Measurements from ENCODE around the gene FAM3D. TPM values are rescaled to one million over a fixed set of nuclear protein-coding genes. Genes with fewer than 3 reads are reported as not detected.

FAM3D gene
- polyA plus RNA-seq, 2 of the 4 experiments (the other 2 are of a cell fraction): not detected

DNA sequence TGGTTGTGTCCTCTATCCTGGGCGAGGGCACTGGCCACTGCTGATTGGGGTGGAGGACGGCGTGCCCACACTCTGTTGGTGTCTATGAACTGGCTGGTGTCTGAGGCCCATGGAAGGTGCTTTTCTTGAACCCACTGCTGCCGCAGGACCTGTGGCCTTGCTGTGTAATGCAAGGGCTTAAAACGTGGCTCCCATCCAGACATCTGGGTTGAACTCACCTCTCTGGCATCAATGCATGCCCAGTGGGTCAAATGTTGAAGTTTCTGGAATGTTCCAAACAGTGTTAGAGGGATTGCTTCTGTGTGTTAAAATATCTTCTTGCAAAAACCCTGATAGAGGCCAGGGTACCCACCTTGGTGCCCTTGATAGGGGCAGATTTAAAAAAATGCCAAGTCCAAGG lies 42.6 kb downstream of the FAM3D start (continued):
- no peak for TF ChIP-seq CTCF (IDR thresholded peaks at IDR 0.05)
- TF ChIP-seq, protein P1, sequence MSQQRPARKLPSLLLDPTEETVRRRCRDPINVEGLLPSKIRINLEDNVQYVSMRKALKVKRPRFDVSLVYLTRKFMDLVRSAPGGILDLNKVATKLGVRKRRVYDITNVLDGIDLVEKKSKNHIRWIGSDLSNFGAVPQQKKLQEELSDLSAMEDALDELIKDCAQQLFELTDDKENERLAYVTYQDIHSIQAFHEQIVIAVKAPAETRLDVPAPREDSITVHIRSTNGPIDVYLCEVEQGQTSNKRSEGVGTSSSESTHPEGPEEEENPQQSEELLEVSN (IDR thresholded peaks at IDR 0.05; ENCODE audit: borderline replicate concordance, low read depth): no peak

GRCh38 chr3:58623478-58623877 lies 43.1 kb downstream of the FAM3D start:
- ATAC-seq (no peak), FAIRE-seq (no peak), DNase-seq (ENCODE audit: low read depth in 1 of 2, low spot score in 1 of 2) (no peak)
- H3K4me3 ChIP-seq: no peak overlapping the region
- ChIA-PET CTCF (interaction anchor here (1.3 to 4.3 kb wide), 2 partner anchors 7 to 54 kb away, joined by 5 to 20 read pairs; no protein-coding TSS in a partner anchor), POLR2A (no interaction called here)
- no peaks in the 10 kb centered on the region for H3K9me3 ChIP-seq
- TF ChIP-seq SREBF2 (IDR thresholded peaks at IDR 0.05): no peak
- no peak for TF ChIP-seq NPAS2 (CRISPR knock-in tag; IDR thresholded peaks at IDR 0.05; ENCODE audit: borderline replicate concordance)
- no peak for TF ChIP-seq POLR2A (IDR thresholded peaks at IDR 0.05; ENCODE audit: low read length)
- 71% methylated on average over 5 of the region's 8 CpGs for WGBS (ENCODE audit: missing lambda C conversion rate)
- no peak overlapping the region for H3K4me2 ChIP-seq
- H3K4me1 ChIP-seq: no peaks in the 10 kb centered on the region
- no peak overlapping the region for H3K27ac ChIP-seq

DNA sequence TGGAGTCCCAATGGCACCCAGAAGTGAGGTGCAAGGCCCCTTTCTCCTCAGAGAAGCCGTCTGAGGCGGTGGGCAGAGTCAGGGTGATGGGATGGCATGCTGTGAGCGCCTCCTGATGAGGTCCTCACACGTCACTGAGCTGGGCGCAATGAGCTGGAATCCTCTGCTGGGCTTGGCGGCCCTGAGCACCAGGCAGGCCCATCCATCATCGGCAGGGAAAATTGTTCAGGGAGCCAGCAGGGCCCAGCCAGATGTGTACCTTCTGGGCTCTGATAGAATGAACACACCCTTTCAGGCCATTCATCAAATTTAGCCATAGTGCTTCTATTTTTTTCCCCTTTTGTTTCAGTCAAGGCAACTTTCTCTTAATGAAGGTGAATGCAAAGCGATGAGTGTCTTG lies 43.7 kb downstream of the FAM3D start:
- H3K9me3 ChIP-seq: no peaks in the 10 kb centered on the region
- 79% methylated on average over 3 of the region's 8 CpGs for WGBS (ENCODE audit: missing lambda C conversion rate)
- H3K4me2 ChIP-seq: no peak overlapping the region
- CTCF ChIA-PET: interaction anchor here (1.3 to 4.3 kb wide), 2 partner anchors 8 to 53 kb away, joined by 5 to 20 read pairs; no protein-coding TSS in a partner anchor
- TF ChIP-seq MAFK (IDR thresholded peaks at IDR 0.05; ENCODE audit: partially characterized antibody): no peak
- TF ChIP-seq, protein P2, sequence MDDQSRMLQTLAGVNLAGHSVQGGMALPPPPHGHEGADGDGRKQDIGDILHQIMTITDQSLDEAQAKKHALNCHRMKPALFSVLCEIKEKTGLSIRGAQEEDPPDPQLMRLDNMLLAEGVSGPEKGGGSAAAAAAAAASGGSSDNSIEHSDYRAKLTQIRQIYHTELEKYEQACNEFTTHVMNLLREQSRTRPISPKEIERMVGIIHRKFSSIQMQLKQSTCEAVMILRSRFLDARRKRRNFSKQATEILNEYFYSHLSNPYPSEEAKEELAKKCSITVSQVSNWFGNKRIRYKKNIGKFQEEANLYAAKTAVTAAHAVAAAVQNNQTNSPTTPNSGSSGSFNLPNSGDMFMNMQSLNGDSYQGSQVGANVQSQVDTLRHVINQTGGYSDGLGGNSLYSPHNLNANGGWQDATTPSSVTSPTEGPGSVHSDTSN (IDR thresholded peaks at IDR 0.05): no peak
- no peak for TF ChIP-seq HOXB5 (CRISPR knock-in tag; IDR thresholded peaks at IDR 0.05)
- no peak overlapping the region for H3K4me3 ChIP-seq
- ATAC-seq (no peak), FAIRE-seq (no peak), DNase-seq (ENCODE audit: low read depth in 1 of 2, low spot score in 1 of 2) (no peak)
- H3K27ac ChIP-seq: no peak overlapping the region
- POLR2A ChIA-PET: no interaction called here
- no peaks in the 10 kb centered on the region for H3K4me1 ChIP-seq

GRCh38 chr3:58622436-58622835 lies 44.1 kb downstream of the FAM3D start:
- Histone ChIP-seq H3K9me3 (no peaks in the 10 kb centered on the region), H3K4me1 (no peaks in the 10 kb centered on the region), H3K27ac (no peak overlapping the region), H3K4me3 (no peak overlapping the region), H3K4me2 (no peak overlapping the region)
- WGBS (ENCODE audit: missing lambda C conversion rate): 96% methylated on average over 4 of the region's 4 CpGs
- ChIA-PET POLR2A (no interaction called here), CTCF (interaction anchor here (4.3 kb wide), 1 partner anchor 8 kb away, joined by 20 read pairs; no protein-coding TSS in a partner anchor)
- TF ChIP-seq SREBF2 (IDR thresholded peaks at IDR 0.05) (no peak), HEYL (CRISPR knock-in tag; IDR thresholded peaks at IDR 0.05) (no peak), ZSCAN20 (CRISPR knock-in tag; IDR thresholded peaks at IDR 0.05) (no peak), EHF (CRISPR knock-in tag; IDR thresholded peaks at IDR 0.05) (no peak), ZFP36 (IDR thresholded peaks at IDR 0.05; ENCODE audit: borderline replicate concordance, partially characterized antibody) (no peak), POLR2AphosphoS2 (conservative IDR thresholded peaks at IDR 0.05; ENCODE audit: low read length) (no peak), MYC (IDR thresholded peaks at IDR 0.05; ENCODE audit: borderline replicate concordance, low read length) (no peak), MAZ (IDR thresholded peaks at IDR 0.05; ENCODE audit: borderline replicate concordance, low read depth, low read length) (no peak), ZNF302 (CRISPR knock-in tag; IDR thresholded peaks at IDR 0.05) (no peak), BCL3 (IDR thresholded peaks at IDR 0.05) (no peak), HOXA7 (CRISPR knock-in tag; IDR thresholded peaks at IDR 0.05) (no peak)
- TF ChIP-seq, protein P3, sequence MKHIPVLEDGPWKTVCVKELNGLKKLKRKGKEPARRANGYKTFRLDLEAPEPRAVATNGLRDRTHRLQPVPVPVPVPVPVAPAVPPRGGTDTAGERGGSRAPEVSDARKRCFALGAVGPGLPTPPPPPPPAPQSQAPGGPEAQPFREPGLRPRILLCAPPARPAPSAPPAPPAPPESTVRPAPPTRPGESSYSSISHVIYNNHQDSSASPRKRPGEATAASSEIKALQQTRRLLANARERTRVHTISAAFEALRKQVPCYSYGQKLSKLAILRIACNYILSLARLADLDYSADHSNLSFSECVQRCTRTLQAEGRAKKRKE (CRISPR knock-in tag; IDR thresholded peaks at IDR 0.05; ENCODE audit: low read depth): no peak
- ATAC-seq (no peak), DNase-seq (ENCODE audit: low read depth in 1 of 2, low spot score in 1 of 2) (no peak), FAIRE-seq (no peak)

Measured in A549 (cell line).